Peyer's patch (tissue), 4 donors: ENCODE measurements around the gene FAM170B. TPM values are rescaled to one million over a fixed set of nuclear protein-coding genes. Genes with fewer than 3 reads are reported as not detected.
A peak's percentile ranks its signal among the peaks of the same experiment; 100 is the strongest.

ENCODE experiments used
- DNase-seq, 3 donors: peaks; one replicate each; pipeline ENCODE4 v3.0.0-alpha.2; 2017 to 2019
- H3K27ac ChIP-seq, 4 donors: fragments of 200-600 bp; sonication (generic); one replicate each; pipeline ENCODE4 v1.5.1; 2016 to 2019
- H3K27me3 ChIP-seq, 2 donors: fragments of 200-600 bp; sonication (generic); one replicate each; pipeline ENCODE4 v1.5.1; 2019
- H3K36me3 ChIP-seq, 3 donors: fragments of 200-600 bp; sonication (generic); one replicate each; pipeline ENCODE4 v1.5.1; 2016 to 2019
- H3K4me1 ChIP-seq, 4 donors: fragments of 200-600 bp; sonication (generic); one replicate each; pipeline ENCODE4 v1.5.1; 2016 to 2019
- H3K4me3 ChIP-seq, 4 donors: fragments of 200-600 bp; sonication (generic); 1 replicate in 3 of 4; 2 replicates in 1 of 4; pipeline ENCODE4 v1.5.1; 2016 to 2019; ENCODE audit warnings: mild to moderate bottlenecking in 1 of 4
- H3K9me3 ChIP-seq, 4 donors: fragments of 200-600 bp; sonication (generic); one replicate each; pipeline ENCODE4 v1.5.1; 2016 to 2019; ENCODE audit warnings: mild to moderate bottlenecking in 1 of 4
- POLR2A ChIP-seq, 2 donors: fragments of 450-650 bp; IDR thresholded peaks; one replicate each; pipeline ENCODE4 v1.5.1; 2017; ENCODE audit warnings: antibody characterized with exemption in 2 of 2, mild to moderate bottlenecking in 2 of 2, moderate library complexity in 2 of 2
- total RNA-seq, 4 donors: library from RNA; depleted of rRNA; stranded (reverse); fragments of >200 nt; gene quantifications; one replicate each; pipeline ENCODE4 v1.1.0, GENCODE V29; 2016
- TF ChIP-seq, protein P1 (sequence below), 6 experiments: fragments of 450-650 bp in 4 of 6; fragments of 200-600 bp in 2 of 6; sonication (generic) in 1 of 6; IDR thresholded peaks; one replicate each; pipeline ENCODE4 v1.5.1; 2017 to 2019; ENCODE audit warnings: antibody characterized with exemption in 6 of 6, mild to moderate bottlenecking in 3 of 6, moderate library complexity in 1 of 6

The FAM170B gene
- total RNA-seq, 4 donors from 2014 or later = not detected

DNA sequence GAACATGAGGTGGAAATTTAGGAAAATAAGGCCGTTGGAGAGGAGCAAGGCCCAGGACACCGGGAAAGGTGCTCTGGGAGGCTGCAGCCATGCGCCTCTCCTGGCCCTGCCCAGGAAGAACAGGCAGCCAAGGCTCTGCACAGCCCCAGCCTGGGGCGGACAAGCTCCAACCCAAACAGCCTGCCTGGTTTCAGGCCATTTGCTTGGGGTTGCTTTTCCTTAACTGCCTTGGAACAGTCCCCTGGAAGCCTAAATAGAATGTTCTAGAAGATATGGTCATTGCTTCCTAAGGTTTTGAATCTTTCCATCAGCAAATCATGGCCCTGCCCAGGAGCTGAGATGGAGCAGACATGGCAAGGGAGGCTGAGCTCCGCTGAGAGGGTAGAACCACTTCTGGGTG is 29.5 kb downstream of the FAM170B start:
- TF ChIP-seq, protein P1, sequence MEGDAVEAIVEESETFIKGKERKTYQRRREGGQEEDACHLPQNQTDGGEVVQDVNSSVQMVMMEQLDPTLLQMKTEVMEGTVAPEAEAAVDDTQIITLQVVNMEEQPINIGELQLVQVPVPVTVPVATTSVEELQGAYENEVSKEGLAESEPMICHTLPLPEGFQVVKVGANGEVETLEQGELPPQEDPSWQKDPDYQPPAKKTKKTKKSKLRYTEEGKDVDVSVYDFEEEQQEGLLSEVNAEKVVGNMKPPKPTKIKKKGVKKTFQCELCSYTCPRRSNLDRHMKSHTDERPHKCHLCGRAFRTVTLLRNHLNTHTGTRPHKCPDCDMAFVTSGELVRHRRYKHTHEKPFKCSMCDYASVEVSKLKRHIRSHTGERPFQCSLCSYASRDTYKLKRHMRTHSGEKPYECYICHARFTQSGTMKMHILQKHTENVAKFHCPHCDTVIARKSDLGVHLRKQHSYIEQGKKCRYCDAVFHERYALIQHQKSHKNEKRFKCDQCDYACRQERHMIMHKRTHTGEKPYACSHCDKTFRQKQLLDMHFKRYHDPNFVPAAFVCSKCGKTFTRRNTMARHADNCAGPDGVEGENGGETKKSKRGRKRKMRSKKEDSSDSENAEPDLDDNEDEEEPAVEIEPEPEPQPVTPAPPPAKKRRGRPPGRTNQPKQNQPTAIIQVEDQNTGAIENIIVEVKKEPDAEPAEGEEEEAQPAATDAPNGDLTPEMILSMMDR (IDR thresholded peaks at IDR 0.05) = no peak
- no peak for TF ChIP-seq POLR2A (IDR thresholded peaks at IDR 0.05)

DNA sequence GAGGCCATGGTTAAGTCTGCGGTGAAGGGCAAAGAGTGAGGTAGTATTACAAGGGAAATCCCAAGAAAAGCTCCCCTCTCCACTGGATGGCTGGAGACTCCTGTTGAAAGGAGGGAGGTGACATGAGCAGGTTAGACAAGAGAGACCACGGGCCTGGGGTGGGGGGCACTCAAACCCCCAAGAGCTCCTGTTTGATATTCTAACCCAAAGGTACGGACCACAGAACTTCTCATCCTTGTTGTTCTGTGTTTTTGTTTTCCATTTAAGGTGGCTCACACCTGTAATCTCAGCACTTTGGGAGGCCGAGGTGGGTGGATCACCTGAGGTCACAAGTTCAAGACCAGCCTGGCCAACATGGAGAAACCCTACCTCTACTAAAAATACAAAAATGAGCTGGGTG is 30.1 kb downstream of the FAM170B start:
- H3K4me3 ChIP-seq = no peak overlapping the region
- no peak for DNase-seq
- H3K27me3 ChIP-seq = no peaks in the 10 kb centered on the region
- no peaks in the 10 kb centered on the region for H3K36me3 ChIP-seq
- no peak overlapping the region for H3K27ac ChIP-seq
- H3K9me3 ChIP-seq = no peaks in the 10 kb centered on the region
- H3K4me1 ChIP-seq = peaks cover 0 to 14% (median 0%) of the 10 kb centered on the region in 4 donors
- TF ChIP-seq, protein P1 (IDR thresholded peaks at IDR 0.05) = no peak
- no peak for TF ChIP-seq POLR2A (IDR thresholded peaks at IDR 0.05)

More for the DNA sequence above, 29.5 kb downstream of the FAM170B start:
- Histone ChIP-seq H3K27me3 (no peaks in the 10 kb centered on the region), H3K9me3 (no peaks in the 10 kb centered on the region), H3K4me1 (peaks cover 0 to 14% (median 0%) of the 10 kb centered on the region in 4 donors), H3K27ac (no peak overlapping the region), H3K36me3 (no peaks in the 10 kb centered on the region), H3K4me3 (no peak overlapping the region)
- no peak for DNase-seq

DNA sequence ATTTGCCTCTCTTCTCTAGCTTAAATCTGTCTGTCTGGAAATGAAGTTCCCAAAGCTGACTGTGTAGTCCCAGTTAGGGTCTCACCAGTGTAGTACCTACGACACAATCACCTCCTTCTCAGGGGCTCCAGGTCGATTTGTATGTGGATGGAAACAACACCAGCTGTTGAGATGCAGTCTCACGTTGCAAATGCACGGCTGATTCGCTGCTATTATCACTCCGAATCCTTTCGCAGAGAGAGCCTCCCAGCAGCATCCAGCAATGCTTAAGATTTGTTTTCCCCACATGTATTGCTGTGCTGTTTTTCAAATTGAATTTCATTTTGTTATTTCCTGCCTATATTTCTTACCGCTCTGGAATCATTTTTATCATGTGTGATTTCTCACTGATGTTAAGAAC is 34.8 kb downstream of the FAM170B start:
- no peaks in the 10 kb centered on the region for H3K27me3 ChIP-seq
- no peaks in the 10 kb centered on the region for H3K4me1 ChIP-seq
- DNase-seq = no peak
- H3K27ac ChIP-seq = no peak overlapping the region
- no peaks in the 10 kb centered on the region for H3K9me3 ChIP-seq
- no peak overlapping the region for H3K4me3 ChIP-seq
- H3K36me3 ChIP-seq = no peaks in the 10 kb centered on the region
- TF ChIP-seq POLR2A (IDR thresholded peaks at IDR 0.05) = no peak
- TF ChIP-seq, protein P1 (IDR thresholded peaks at IDR 0.05) = no peak

DNA sequence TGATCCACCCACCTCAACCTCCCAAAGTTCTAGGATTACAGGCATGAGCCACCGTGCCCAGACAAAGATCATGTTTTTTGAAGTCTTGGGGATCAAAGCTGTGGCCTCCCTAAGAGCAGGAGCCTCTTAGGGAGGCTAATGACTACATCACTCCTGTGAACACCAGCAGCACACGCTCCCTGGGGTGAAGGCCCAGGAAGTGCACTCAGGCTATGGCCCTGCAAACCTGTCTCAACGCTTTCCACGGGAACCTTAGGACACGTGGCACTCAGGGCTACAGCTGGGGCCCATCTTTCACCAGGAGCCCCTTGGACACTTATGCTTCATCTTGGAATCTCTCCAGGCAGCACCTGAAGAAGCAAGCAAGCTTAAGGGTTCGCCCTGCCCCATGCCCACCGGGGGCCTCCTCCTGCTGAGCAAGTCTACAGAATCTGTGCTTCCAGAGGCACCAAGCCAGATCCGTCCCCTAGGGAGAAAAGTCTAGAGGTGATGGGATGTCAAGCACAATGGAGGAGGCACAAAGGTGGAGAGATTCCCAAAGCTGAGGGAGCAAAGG is 36.9 kb downstream of the FAM170B start:
- Histone ChIP-seq H3K4me1 (no peaks in the 10 kb centered on the region), H3K9me3 (no peaks in the 10 kb centered on the region), H3K36me3 (no peaks in the 10 kb centered on the region), H3K27me3 (no peaks in the 10 kb centered on the region), H3K27ac (no peak overlapping the region), H3K4me3 (no peak overlapping the region)
- no peak for DNase-seq
- TF ChIP-seq POLR2A (IDR thresholded peaks at IDR 0.05) = no peak
- TF ChIP-seq, protein P1 (IDR thresholded peaks at IDR 0.05) = no peak

DNA sequence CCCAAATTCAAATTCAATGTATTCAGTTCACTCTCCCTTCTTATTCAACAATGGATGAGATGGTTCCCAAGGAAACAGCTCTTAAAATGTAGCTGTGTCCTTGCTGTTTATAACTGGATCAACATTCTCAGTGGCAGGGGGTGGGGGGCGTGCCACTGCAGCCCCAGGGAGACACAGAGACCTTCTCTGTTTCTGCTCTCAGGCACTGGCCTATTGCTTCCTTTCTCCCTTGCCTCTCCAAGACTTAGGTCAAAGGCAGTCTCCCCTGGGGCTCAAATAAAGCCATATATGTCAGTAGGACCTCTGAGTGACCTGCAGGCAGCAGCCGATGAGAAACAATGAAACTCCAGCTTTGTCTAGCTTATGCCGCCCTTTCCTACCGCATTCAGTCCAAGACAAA is 39.2 kb downstream of the FAM170B start:
- DNase-seq = peak in 1 of 3 donors; percentile 2
- TF ChIP-seq, protein P1 (IDR thresholded peaks at IDR 0.05) = no peak
- TF ChIP-seq POLR2A (IDR thresholded peaks at IDR 0.05) = no peak
- Histone ChIP-seq H3K27ac (no peak overlapping the region), H3K27me3 (no peaks in the 10 kb centered on the region), H3K4me1 (no peaks in the 10 kb centered on the region), H3K4me3 (no peak overlapping the region), H3K36me3 (no peaks in the 10 kb centered on the region), H3K9me3 (no peaks in the 10 kb centered on the region)

DNA sequence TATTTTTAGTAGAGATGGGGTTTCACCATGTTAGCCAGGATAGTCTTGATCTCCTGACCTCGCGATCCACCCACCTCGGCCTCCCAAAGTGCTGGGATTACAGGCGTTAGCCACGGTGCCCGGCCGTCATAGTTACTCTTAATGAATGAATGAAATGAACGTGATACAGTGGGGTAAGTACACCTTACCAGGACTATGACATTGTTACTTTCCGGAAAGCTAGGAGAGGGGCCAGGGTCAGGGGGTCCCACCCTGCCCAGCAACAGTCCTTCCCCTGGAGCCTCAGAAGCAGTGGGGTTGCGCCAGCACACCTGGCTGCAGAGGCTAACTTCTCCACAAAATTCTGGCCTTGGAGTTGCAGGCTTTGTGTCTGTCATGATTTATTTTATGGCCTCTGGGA is 39.9 kb downstream of the FAM170B start:
- Histone ChIP-seq H3K36me3 (no peaks in the 10 kb centered on the region), H3K9me3 (no peaks in the 10 kb centered on the region), H3K27me3 (no peaks in the 10 kb centered on the region), H3K27ac (no peak overlapping the region), H3K4me1 (no peaks in the 10 kb centered on the region), H3K4me3 (no peak overlapping the region)
- peak in 1 of 3 donors; percentile 12 for DNase-seq
- TF ChIP-seq POLR2A (IDR thresholded peaks at IDR 0.05) = no peak
- TF ChIP-seq, protein P1 (IDR thresholded peaks at IDR 0.05) = no peak
